ENCODE measurements around the gene DGKD.
A peak's percentile ranks its signal among the peaks of the same experiment; 100 is the strongest.

Gene DGKD

GRCh38 chr2:233482616-233483015 lies 128.3 kb downstream of the DGKD start:
- Mint-ChIP-seq H3K4me1 (ENCODE audit: low read depth) (no peaks in the 10 kb centered on the region), H3K36me3 (ENCODE audit: low read depth) (peaks cover 16% of the 10 kb centered on the region), H3K4me3 (no peak overlapping the region)

GRCh38 chr2:233485726-233486125 lies 131.4 kb downstream of the DGKD start:
- Mint-ChIP-seq H3K9me3 (no peaks in the 10 kb centered on the region), H3K4me1 (ENCODE audit: low read depth) (no peaks in the 10 kb centered on the region), H3K27ac (no peak overlapping the region), H3K4me3 (no peak overlapping the region), H3K36me3 (ENCODE audit: low read depth) (peaks cover 38% of the 10 kb centered on the region), H3K27me3 (no peaks in the 10 kb centered on the region)

More at GRCh38 chr2:233482616-233483015, 128.3 kb downstream of the DGKD start:
- Mint-ChIP-seq H3K27ac (no peak overlapping the region), H3K9me3 (no peaks in the 10 kb centered on the region), H3K27me3 (no peaks in the 10 kb centered on the region)

- Mint-ChIP-seq H3K27me3 (no peaks in the 10 kb centered on the region), H3K9me3 (no peaks in the 10 kb centered on the region), H3K4me1 (ENCODE audit: low read depth) (no peaks in the 10 kb centered on the region), H3K36me3 (ENCODE audit: low read depth) (peaks cover 38% of the 10 kb centered on the region), H3K4me3 (no peak overlapping the region), H3K27ac (peak overlapping the region; percentile 13)
Observed at GRCh38 chr2:233486357-233486756, 132.1 kb downstream of the DGKD start.

- Mint-ChIP-seq H3K4me3 (no peak overlapping the region), H3K4me1 (ENCODE audit: low read depth) (no peaks in the 10 kb centered on the region), H3K27ac (no peak overlapping the region), H3K27me3 (no peaks in the 10 kb centered on the region), H3K36me3 (ENCODE audit: low read depth) (peaks cover 41% of the 10 kb centered on the region), H3K9me3 (no peaks in the 10 kb centered on the region)
Observed at GRCh38 chr2:233486778-233487552, 132.7 kb downstream of the DGKD start.

GRCh38 chr2:233487748-233488345 lies 133.6 kb downstream of the DGKD start:
- no peak overlapping the region for H3K27ac Mint-ChIP-seq
- H3K36me3 Mint-ChIP-seq (ENCODE audit: low read depth): peaks cover 49% of the 10 kb centered on the region
- H3K9me3 Mint-ChIP-seq: no peaks in the 10 kb centered on the region
- no peaks in the 10 kb centered on the region for H3K4me1 Mint-ChIP-seq (ENCODE audit: low read depth)
- no peak overlapping the region for H3K4me3 Mint-ChIP-seq
- no peaks in the 10 kb centered on the region for H3K27me3 Mint-ChIP-seq

- no peaks in the 10 kb centered on the region for H3K27me3 Mint-ChIP-seq
- H3K4me3 Mint-ChIP-seq: no peak overlapping the region
- H3K36me3 Mint-ChIP-seq (ENCODE audit: low read depth): peaks cover 54% of the 10 kb centered on the region
- H3K9me3 Mint-ChIP-seq: no peaks in the 10 kb centered on the region
- no peak overlapping the region for H3K27ac Mint-ChIP-seq
- no peaks in the 10 kb centered on the region for H3K4me1 Mint-ChIP-seq (ENCODE audit: low read depth)
Observed at GRCh38 chr2:233489143-233489542, 134.8 kb downstream of the DGKD start.

GRCh38 chr2:233489666-233490065 lies 135.4 kb downstream of the DGKD start:
- Mint-ChIP-seq H3K9me3 (no peaks in the 10 kb centered on the region), H3K36me3 (ENCODE audit: low read depth) (peaks cover 54% of the 10 kb centered on the region), H3K27ac (no peak overlapping the region), H3K4me1 (ENCODE audit: low read depth) (no peaks in the 10 kb centered on the region), H3K4me3 (no peak overlapping the region), H3K27me3 (no peaks in the 10 kb centered on the region)

- Mint-ChIP-seq H3K4me3 (no peak overlapping the region), H3K4me1 (ENCODE audit: low read depth) (no peaks in the 10 kb centered on the region), H3K27ac (no peak overlapping the region), H3K36me3 (ENCODE audit: low read depth) (peaks cover 48% of the 10 kb centered on the region), H3K9me3 (no peaks in the 10 kb centered on the region), H3K27me3 (no peaks in the 10 kb centered on the region)
Observed at GRCh38 chr2:233490831-233491230, 136.5 kb downstream of the DGKD start.

GRCh38 chr2:233491326-233491725 lies 137.0 kb downstream of the DGKD start:
- Mint-ChIP-seq H3K36me3 (ENCODE audit: low read depth) (peaks cover 49% of the 10 kb centered on the region), H3K27me3 (no peaks in the 10 kb centered on the region), H3K4me3 (no peak overlapping the region), H3K9me3 (no peaks in the 10 kb centered on the region), H3K4me1 (ENCODE audit: low read depth) (no peaks in the 10 kb centered on the region), H3K27ac (no peak overlapping the region)

GRCh38 chr2:233492078-233492477 lies 137.8 kb downstream of the DGKD start:
- Mint-ChIP-seq H3K36me3 (ENCODE audit: low read depth) (peaks cover 49% of the 10 kb centered on the region), H3K27me3 (no peaks in the 10 kb centered on the region), H3K27ac (no peak overlapping the region), H3K4me1 (ENCODE audit: low read depth) (peaks cover 6% of the 10 kb centered on the region), H3K9me3 (no peaks in the 10 kb centered on the region), H3K4me3 (no peak overlapping the region)

- no peak overlapping the region for H3K4me3 Mint-ChIP-seq
- no peaks in the 10 kb centered on the region for H3K9me3 Mint-ChIP-seq
- no peaks in the 10 kb centered on the region for H3K27me3 Mint-ChIP-seq
- peaks cover 46% of the 10 kb centered on the region for H3K36me3 Mint-ChIP-seq (ENCODE audit: low read depth)
- H3K27ac Mint-ChIP-seq: no peak overlapping the region
- peaks cover 11% of the 10 kb centered on the region for H3K4me1 Mint-ChIP-seq (ENCODE audit: low read depth)
Observed at GRCh38 chr2:233492751-233493150, 138.5 kb downstream of the DGKD start.

- Mint-ChIP-seq H3K27ac (no peak overlapping the region), H3K4me3 (no peak overlapping the region), H3K27me3 (no peaks in the 10 kb centered on the region), H3K9me3 (no peaks in the 10 kb centered on the region), H3K36me3 (ENCODE audit: low read depth) (peaks cover 32% of the 10 kb centered on the region), H3K4me1 (ENCODE audit: low read depth) (peaks cover 17% of the 10 kb centered on the region)
Observed at GRCh38 chr2:233495503-233496496, 141.5 kb downstream of the DGKD start.

GRCh38 chr2:233497692-233498091 lies 143.4 kb downstream of the DGKD start:
- Mint-ChIP-seq H3K27ac (no peak overlapping the region), H3K4me1 (ENCODE audit: low read depth) (peaks cover 27% of the 10 kb centered on the region), H3K9me3 (peaks cover 10% of the 10 kb centered on the region), H3K36me3 (ENCODE audit: low read depth) (peaks cover 37% of the 10 kb centered on the region), H3K4me3 (no peak overlapping the region), H3K27me3 (no peaks in the 10 kb centered on the region)

- Mint-ChIP-seq H3K9me3 (peaks cover 12% of the 10 kb centered on the region), H3K36me3 (ENCODE audit: low read depth) (peaks cover 38% of the 10 kb centered on the region)
Observed at GRCh38 chr2:233498126-233498525, 143.8 kb downstream of the DGKD start.

GRCh38 chr2:233499928-233500327 lies 145.6 kb downstream of the DGKD start:
- Mint-ChIP-seq H3K27ac (no peak overlapping the region), H3K36me3 (ENCODE audit: low read depth) (peaks cover 48% of the 10 kb centered on the region), H3K27me3 (no peaks in the 10 kb centered on the region), H3K9me3 (peaks cover 30% of the 10 kb centered on the region), H3K4me3 (no peak overlapping the region), H3K4me1 (ENCODE audit: low read depth) (peaks cover 43% of the 10 kb centered on the region)

More at GRCh38 chr2:233498126-233498525, 143.8 kb downstream of the DGKD start:
- H3K27me3 Mint-ChIP-seq: no peaks in the 10 kb centered on the region
- peaks cover 27% of the 10 kb centered on the region for H3K4me1 Mint-ChIP-seq (ENCODE audit: low read depth)
- H3K4me3 Mint-ChIP-seq: no peak overlapping the region
- no peak overlapping the region for H3K27ac Mint-ChIP-seq

All from stimulated activated naive CD8-positive, alpha-beta T cell treated with anti-CD3 and anti-CD28 coated beads, Interleukin-15, Interleukin-2, amounts not matched to agents 100 ng/mL and 50 ng/mL, for 24 hours (primary cell).